AG04450 (cell line): ENCODE measurements around the gene ST7. TPM values are rescaled to one million over a fixed set of nuclear protein-coding genes. Genes with fewer than 3 reads are reported as not detected.

Experiments
- CTCF ChIA-PET: fragments of 300-600, 350-600 bp; formaldehyde crosslinking; extraction: SDS; loops from one replicate; lab custom pipeline; 2022; ENCODE audit warnings: antibody characterized with exemption, inconsistent platforms; lab: Charles Lee
- POLR2A ChIA-PET: fragments of 350-600 bp; formaldehyde crosslinking; extraction: SDS; loops from one replicate; lab custom pipeline; 2021; ENCODE audit warnings: antibody characterized with exemption, inconsistent platforms; lab: Yijun Ruan, JAX
- DNase-seq: peaks from one replicate; pipeline ENCODE4 v3.0.0-alpha.2; 2011; ENCODE audit warnings: low read depth, low spot score
- H3K27ac ChIP-seq: one replicate; pipeline ENCODE4 v1.5.1; 2012; ENCODE audit warnings: low read depth, low read length, control low read depth
- H3K27me3 ChIP-seq: one replicate; pipeline ENCODE4 v1.6.0; 2012; ENCODE audit warnings: low read length; ENCODE audit not compliant: control insufficient read depth, insufficient read depth
- H3K4me3 ChIP-seq: 2 replicates; pipeline ENCODE4 v1.5.1; 2011; ENCODE audit warnings: mild to moderate bottlenecking, low read depth, low read length, control low read depth
- H3K9me3 ChIP-seq: 2 replicates; pipeline ENCODE4 v1.5.1; 2012; ENCODE audit warnings: low read length; ENCODE audit not compliant: control insufficient read depth, insufficient read depth
- CTCF ChIP-seq: IDR thresholded peaks from 2 replicates; pipeline ENCODE4 v1.5.1; 2011; ENCODE audit warnings: low read depth, low read length, control low read depth, inconsistent platforms
- polyA plus RNA-seq: library from polyadenylated mRNA; depleted of rRNA; stranded (reverse); fragments of >200 nt; gene quantifications from 2 replicates; pipeline ENCODE4 v1.2.3, GENCODE V29; 2011

Gene ST7
- polyA plus RNA-seq, 1 experiment, result 34.5 TPM

DNA sequence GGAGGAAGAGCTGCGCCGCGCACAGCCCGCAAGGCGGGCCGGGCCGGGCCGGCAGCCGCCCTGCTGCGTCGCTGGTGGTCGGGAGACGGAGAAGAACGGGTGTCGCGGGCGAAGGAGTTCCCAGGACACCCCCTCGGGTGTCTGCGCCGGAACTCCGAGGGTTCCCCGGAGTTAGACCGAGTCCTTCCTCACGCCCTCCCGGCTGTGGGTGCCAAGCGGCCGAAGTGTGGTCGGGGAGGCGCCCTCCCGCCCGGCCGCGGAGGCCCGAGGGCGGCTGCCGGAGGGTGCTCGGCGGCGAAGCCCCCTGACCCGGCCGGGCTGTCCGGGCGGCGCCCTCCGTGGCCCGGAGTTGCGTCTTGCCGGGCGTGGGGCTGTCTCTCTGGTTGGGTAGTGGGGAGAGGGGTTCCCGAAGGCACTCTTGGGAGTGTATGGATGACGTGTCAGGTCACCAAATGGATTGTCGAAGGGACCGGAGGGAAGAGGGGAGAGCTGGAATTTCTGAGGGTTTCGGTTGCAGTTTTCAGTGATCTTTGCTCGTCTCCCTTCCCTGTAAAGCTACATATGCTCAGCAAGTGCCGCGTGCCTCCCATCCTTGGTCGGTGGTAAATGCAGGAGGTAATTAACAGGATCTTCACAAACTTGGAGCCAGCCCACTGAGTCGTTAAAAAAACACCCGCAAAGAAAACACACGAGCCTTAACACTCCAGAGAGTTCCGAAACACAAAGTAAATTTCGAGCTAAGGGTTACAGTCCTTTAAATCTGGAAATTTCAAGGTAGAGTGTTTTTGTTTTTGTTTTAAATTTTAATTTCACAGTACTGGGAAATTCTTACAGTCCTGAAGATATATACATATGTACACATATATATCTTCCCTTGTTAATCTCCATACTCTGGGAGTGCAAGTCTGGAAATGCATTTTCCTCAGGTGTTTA is 871 bp downstream of the ST7 start:
- no peak for TF ChIP-seq CTCF
- CTCF ChIA-PET, result interaction anchor here (0.8 to 1.4 kb wide), 6 partner anchors 24 to 173 kb away, joined by 3 to 7 read pairs (median 4); no protein-coding TSS in a partner anchor
- no peaks in the 10 kb centered on the region for H3K27me3 ChIP-seq
- POLR2A ChIA-PET, result interaction anchor here (0.6 to 1.1 kb wide), 2 partner anchors 12 to 19 kb away, joined by 3 read pairs; no protein-coding TSS in a partner anchor
- peak overlapping the region; percentile 94 for H3K27ac ChIP-seq
- H3K9me3 ChIP-seq, result no peaks in the 10 kb centered on the region
- H3K4me3 ChIP-seq, result peak overlapping the region; percentile 64
- DNase-seq, result peak; percentile 65

DNA sequence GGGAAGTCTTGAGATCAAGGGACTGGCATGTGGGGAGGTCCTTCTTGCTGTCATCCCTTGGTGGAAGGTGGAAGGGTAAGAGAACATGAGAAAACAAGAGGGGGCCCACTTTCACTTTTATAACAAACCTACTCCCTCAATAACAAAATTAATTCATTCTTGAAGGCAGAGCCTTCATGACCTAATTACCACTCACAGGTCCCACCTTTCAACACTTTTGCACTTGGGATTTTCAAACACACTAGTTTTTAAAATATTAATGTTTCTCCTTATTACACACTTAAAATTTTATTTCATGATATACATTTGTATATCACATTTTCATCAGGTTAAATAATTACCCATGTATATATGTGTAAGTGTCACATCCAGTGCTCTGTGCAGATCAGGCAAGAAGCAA is 2.0 kb downstream of the ST7 start:
- H3K27ac ChIP-seq, result no peak overlapping the region
- ChIA-PET POLR2A (no interaction called here), CTCF (no interaction called here)
- DNase-seq, result no peak
- no peaks in the 10 kb centered on the region for H3K27me3 ChIP-seq
- H3K4me3 ChIP-seq, result peak overlapping the region; percentile 64
- no peak for TF ChIP-seq CTCF
- no peaks in the 10 kb centered on the region for H3K9me3 ChIP-seq

- ChIA-PET POLR2A (no interaction called here), CTCF (interaction anchor here (1.1 to 1.7 kb wide), 5 partner anchors 13 to 172 kb away, joined by 3 to 15 read pairs (median 4); no protein-coding TSS in a partner anchor)
- no peak for DNase-seq
- no peaks in the 10 kb centered on the region for H3K27me3 ChIP-seq
- no peak overlapping the region for H3K27ac ChIP-seq
- TF ChIP-seq CTCF, result no peak
- peak overlapping the region; percentile 12 for H3K4me3 ChIP-seq
- H3K9me3 ChIP-seq, result no peaks in the 10 kb centered on the region
These were observed 2.6 kb downstream of the ST7 start for GRCh38 chr7:116955801-116956476.

GRCh38 chr7:116956477-116956804 is 3.1 kb downstream of the ST7 start:
- CTCF ChIA-PET, result interaction anchor here (1.1 to 1.7 kb wide), 5 partner anchors 13 to 171 kb away, joined by 3 to 15 read pairs (median 4); no protein-coding TSS in a partner anchor
- no peak for TF ChIP-seq CTCF
- no peak for DNase-seq
- Histone ChIP-seq H3K9me3 (no peaks in the 10 kb centered on the region), H3K27ac (no peak overlapping the region), H3K4me3 (no peak overlapping the region), H3K27me3 (no peaks in the 10 kb centered on the region)
- POLR2A ChIA-PET, result no interaction called here
